ENCODE data around the gene BEND3. TPM values are rescaled to one million over a fixed set of nuclear protein-coding genes. Genes with fewer than 3 reads are reported as not detected.

BEND3 gene
- polyA plus RNA-seq, 2 of the 4 experiments (the other 2 are of a cell fraction), result 2.2 to 2.3 TPM

DNA sequence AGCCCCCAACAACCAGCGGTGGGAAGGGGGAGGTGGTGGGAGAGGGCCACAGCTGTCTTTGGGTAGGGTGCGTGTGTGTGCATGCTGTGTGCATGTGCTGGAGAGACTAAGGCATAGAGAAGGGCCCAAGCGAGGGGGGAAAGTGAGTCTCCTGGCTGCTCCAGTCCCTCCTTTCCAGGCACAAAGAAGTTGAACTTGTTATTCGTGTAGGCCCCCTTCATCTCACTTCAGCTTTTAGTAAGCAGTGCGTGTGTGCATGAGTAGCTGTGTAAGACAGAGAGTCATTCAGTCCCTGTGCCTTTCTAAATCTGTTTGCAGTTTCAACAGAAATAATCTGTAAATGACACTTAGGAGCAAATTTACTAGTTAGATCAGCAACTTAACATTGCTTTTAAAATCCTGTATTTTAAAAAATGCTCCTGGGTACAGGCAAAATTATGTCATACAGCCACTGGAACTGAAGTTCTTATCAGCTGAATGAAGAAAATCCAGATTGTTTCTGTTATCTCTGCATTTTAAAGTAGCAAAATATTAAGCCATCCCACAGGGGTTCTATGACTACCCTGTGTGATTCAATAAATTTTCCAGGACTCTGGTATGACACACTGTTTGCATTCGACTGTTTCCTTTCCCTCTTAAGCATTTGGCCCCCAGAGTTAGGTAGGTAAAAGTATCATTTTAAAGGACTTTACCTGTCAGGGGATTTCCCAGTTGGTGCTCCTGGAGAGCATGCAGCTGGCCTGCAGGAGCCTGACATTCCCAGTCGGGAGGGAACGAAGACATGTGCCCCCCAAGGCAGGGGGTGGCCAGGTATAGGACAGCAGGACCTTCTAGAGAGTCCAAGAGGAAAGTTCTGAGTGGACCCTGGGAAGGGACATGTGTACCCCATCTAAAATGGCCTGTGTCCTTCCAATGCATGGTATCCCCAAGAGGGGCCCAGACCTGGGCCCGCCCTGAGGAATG lies 48.3 kb downstream of the BEND3 start:
- no peaks in the 10 kb centered on the region for H3K4me1 ChIP-seq
- CTCF ChIA-PET, result no interaction called here
- no peak for DNase-seq (ENCODE audit: low read depth in 1 of 2, low spot score in 1 of 2)
- WGBS (ENCODE audit: missing lambda C conversion rate), result 73% methylated on average over 8 of the region's 9 CpGs
- no peak overlapping the region for H3K4me2 ChIP-seq
- H3K27ac ChIP-seq, result no peak overlapping the region
- FAIRE-seq, result no peak
- TF ChIP-seq EHMT2 (IDR thresholded peaks at IDR 0.05; ENCODE audit: low read depth) (no peak), HDAC2 (IDR thresholded peaks at IDR 0.05) (no peak), FOSB (CRISPR knock-in tag; IDR thresholded peaks at IDR 0.05) (no peak), MAZ (IDR thresholded peaks at IDR 0.05; ENCODE audit: borderline replicate concordance, low read depth, low read length) (no peak), RFX5 (IDR thresholded peaks at IDR 0.05) (no peak), FOSL2 (IDR thresholded peaks at IDR 0.05) (no peak), FOSL2 (CRISPR knock-in tag; IDR thresholded peaks at IDR 0.05) (no peak), GATA3 (IDR thresholded peaks at IDR 0.05; ENCODE audit: borderline replicate concordance) (no peak), JUN (IDR thresholded peaks at IDR 0.05) (no peak), ZFP36 (IDR thresholded peaks at IDR 0.05; ENCODE audit: borderline replicate concordance, partially characterized antibody) (no peak), EHF (CRISPR knock-in tag; IDR thresholded peaks at IDR 0.05) (no peak), EP300 (IDR thresholded peaks at IDR 0.05) (no peak), RAD21 (conservative IDR thresholded peaks at IDR 0.05 in 1 of 2, IDR thresholded peaks at IDR 0.05 in 1 of 2) (no peak), RNF2 (IDR thresholded peaks at IDR 0.05; ENCODE audit: borderline replicate concordance, low read depth) (no peak), ZNF302 (CRISPR knock-in tag; IDR thresholded peaks at IDR 0.05) (no peak), POLR2A (IDR thresholded peaks at IDR 0.05; ENCODE audit: low read length) (no peak)
- TF ChIP-seq, protein P1, sequence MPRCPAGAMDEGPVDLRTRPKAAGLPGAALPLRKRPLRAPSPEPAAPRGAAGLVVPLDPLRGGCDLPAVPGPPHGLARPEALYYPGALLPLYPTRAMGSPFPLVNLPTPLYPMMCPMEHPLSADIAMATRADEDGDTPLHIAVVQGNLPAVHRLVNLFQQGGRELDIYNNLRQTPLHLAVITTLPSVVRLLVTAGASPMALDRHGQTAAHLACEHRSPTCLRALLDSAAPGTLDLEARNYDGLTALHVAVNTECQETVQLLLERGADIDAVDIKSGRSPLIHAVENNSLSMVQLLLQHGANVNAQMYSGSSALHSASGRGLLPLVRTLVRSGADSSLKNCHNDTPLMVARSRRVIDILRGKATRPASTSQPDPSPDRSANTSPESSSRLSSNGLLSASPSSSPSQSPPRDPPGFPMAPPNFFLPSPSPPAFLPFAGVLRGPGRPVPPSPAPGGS (IDR thresholded peaks at IDR 0.05), result no peak
- H3K4me3 ChIP-seq, result no peak overlapping the region
- POLR2A ChIA-PET, result no interaction called here
- no peaks in the 10 kb centered on the region for H3K9me3 ChIP-seq
- no peak for ATAC-seq

DNA sequence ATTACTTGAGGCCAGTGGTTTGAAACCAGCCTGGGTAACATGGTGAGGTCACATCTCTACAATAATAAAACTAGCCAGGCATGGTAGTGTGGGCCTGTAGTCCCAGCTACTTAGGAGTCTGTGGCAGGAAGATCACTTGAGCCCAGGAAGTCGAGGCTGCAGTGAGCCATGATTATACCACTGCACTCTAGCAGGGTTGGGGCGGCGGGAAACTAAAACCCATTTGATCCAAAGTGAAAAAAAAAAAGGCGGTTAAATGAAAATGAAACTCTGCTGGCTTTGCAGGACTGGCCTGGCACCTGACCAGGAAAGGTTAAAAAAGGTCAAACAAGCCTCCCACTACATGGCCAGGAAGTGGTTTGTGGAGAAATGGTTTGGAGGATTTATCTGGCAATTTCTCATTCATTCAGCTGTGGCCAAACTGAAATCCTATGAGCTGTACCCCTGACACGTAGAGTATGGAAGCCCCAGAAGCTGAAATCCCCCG lies 50.7 kb downstream of the BEND3 start:
- no peak for TF ChIP-seq FOXS1 (CRISPR knock-in tag; IDR thresholded peaks at IDR 0.05)
- TF ChIP-seq RCOR1 (IDR thresholded peaks at IDR 0.05; ENCODE audit: low read depth, low read length), result no peak
- TF ChIP-seq, protein P2, sequence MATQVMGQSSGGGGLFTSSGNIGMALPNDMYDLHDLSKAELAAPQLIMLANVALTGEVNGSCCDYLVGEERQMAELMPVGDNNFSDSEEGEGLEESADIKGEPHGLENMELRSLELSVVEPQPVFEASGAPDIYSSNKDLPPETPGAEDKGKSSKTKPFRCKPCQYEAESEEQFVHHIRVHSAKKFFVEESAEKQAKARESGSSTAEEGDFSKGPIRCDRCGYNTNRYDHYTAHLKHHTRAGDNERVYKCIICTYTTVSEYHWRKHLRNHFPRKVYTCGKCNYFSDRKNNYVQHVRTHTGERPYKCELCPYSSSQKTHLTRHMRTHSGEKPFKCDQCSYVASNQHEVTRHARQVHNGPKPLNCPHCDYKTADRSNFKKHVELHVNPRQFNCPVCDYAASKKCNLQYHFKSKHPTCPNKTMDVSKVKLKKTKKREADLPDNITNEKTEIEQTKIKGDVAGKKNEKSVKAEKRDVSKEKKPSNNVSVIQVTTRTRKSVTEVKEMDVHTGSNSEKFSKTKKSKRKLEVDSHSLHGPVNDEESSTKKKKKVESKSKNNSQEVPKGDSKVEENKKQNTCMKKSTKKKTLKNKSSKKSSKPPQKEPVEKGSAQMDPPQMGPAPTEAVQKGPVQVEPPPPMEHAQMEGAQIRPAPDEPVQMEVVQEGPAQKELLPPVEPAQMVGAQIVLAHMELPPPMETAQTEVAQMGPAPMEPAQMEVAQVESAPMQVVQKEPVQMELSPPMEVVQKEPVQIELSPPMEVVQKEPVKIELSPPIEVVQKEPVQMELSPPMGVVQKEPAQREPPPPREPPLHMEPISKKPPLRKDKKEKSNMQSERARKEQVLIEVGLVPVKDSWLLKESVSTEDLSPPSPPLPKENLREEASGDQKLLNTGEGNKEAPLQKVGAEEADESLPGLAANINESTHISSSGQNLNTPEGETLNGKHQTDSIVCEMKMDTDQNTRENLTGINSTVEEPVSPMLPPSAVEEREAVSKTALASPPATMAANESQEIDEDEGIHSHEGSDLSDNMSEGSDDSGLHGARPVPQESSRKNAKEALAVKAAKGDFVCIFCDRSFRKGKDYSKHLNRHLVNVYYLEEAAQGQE (IDR thresholded peaks at IDR 0.05), result no peak
- no peak for TF ChIP-seq BHLHE40 (IDR thresholded peaks at IDR 0.05; ENCODE audit: low read depth, low read length)
- TF ChIP-seq CBX2 (IDR thresholded peaks at IDR 0.05; ENCODE audit: borderline replicate concordance, low read depth), result no peak
- TF ChIP-seq SREBF2 (IDR thresholded peaks at IDR 0.05), result no peak
- TF ChIP-seq MYC (IDR thresholded peaks at IDR 0.05; ENCODE audit: borderline replicate concordance, low read length), result no peak
- TF ChIP-seq HOXB5 (CRISPR knock-in tag; IDR thresholded peaks at IDR 0.05), result no peak
- TF ChIP-seq EHF (CRISPR knock-in tag; IDR thresholded peaks at IDR 0.05), result no peak
- 86% methylated on average over 6 of the region's 6 CpGs for WGBS (ENCODE audit: missing lambda C conversion rate)
- Histone ChIP-seq H3K27ac (no peak overlapping the region), H3K4me1 (no peaks in the 10 kb centered on the region), H3K4me2 (no peak overlapping the region), H3K4me3 (no peak overlapping the region), H3K9me3 (no peaks in the 10 kb centered on the region)
- ChIA-PET CTCF (interaction anchor here (0.6 kb wide), 1 partner anchor 923 kb away, joined by 3 read pairs; no protein-coding TSS in a partner anchor), POLR2A (no interaction called here)
- DNase-seq (ENCODE audit: low read depth in 1 of 2, low spot score in 1 of 2), result no peak
- ATAC-seq, result no peak
- no peak for FAIRE-seq
